ENCODE data around the gene SYNE2.
"Not testable (repeated sequence)": the region's sequence is repeated elsewhere in the genome, so short reads cannot be mapped to it uniquely, and the experiment has no call there.

Gene SYNE2

DNA sequence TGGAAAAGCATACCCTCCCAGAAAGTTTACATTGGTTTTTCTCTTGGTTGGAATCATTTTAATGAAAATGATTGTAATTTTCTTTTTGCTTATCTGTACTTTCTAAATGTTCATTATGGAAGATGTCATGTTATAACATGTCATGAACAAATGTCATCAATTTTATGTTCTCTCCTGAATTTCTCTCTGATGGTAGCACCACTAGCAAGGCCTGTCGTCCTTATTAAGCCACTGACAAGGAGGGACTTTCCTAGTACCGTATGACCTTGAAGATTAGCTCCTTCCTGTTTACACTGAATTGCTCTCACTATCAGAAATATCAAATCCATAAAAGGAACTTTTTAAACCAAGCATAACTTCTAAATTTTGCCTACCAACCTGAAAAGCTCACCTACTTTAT lies 342.4 kb downstream of the SYNE2 start:
- no peak for DNase-seq (ENCODE audit: low spot score)

DNA sequence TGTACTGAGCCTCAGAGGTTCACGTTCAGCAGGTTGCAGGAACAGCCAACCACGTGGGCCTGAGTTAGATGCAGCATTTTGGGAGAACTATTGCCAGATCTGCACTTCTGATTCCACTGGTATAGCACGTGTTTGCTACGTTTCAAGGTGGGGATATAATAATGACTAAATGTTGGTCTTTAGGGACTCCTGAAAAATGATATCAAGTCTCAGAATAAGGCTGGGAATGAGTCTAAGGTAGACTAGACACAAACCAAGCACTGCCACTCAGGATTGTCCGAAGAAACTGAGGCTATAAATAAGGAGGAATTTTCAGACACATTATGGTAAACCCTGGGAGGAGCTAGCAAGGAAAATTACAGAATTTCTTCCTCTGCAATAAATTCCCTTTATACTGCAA lies 343.3 kb downstream of the SYNE2 start:
- DNase-seq (ENCODE audit: low spot score) = no peak

DNA sequence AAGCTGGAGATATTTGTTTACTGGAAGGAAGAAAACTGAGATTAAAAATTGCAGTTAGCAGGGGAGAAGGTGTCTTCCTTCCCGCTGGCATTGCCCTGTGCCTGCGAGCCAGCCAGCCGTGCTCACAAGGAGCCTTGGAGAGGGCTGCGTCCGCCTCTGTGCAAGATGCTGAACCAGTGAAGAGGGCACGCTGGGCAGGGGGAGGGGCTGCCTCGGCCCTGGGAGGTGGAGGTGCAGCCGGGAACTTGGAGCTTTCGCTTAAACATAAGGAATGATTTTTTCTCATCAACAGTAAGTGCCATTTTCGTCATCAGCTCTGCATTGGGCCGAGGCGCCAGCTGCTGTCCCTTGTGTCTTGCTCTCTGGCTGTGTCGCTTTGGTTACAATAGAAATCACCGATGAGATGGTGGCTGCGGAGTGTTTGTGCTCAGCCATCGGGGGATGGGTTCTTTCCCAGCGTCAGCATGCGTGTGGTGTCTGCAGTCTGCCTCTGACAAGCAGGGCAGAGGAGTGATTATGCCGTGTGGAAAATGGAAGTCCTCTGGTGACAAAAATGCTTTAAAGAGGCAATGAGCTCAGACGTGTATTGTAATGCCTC lies 344.1 kb downstream of the SYNE2 start:
- DNase-seq (ENCODE audit: low spot score) = no peak

DNA sequence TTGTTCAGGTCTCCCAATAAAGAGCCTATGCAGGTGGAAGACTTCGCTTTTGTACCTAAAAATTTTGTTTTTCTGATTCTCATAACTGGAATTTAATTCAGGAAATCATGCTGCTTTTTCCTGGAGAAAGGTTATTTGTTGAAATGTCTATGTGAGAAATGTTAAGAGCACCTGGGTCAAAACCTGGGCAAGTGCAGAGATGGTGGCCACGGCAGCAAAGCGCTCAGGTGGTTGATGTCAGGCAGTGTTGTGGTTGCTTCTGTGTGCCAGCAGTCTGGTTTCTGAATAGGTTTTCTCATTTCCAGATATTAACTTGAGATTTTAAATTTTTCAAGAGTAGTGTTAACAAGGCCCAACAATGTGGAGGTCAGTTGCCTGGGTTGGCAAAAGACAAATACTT lies 345.2 kb downstream of the SYNE2 start:
- no peak for DNase-seq (ENCODE audit: low spot score)

DNA sequence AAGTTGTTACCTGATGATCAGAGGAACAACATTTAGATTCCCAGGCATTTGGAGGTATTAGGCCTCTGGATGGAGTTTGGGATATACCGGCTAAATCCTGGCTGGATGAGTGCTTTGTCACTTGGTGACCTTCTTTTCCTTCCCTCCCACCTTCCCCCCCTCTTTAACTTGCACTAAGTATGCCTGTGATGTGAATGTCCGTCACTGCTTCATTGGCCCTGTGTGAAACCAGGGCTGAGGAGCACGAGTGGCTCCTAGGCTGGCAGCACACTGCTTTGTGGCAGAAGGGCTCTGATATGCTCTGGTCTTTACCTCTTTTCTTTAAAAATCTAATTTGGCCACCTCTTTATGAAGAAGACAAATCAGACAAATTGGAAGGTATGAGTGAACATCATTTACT lies 345.7 kb downstream of the SYNE2 start:
- DNase-seq (ENCODE audit: low spot score) = no peak

DNA sequence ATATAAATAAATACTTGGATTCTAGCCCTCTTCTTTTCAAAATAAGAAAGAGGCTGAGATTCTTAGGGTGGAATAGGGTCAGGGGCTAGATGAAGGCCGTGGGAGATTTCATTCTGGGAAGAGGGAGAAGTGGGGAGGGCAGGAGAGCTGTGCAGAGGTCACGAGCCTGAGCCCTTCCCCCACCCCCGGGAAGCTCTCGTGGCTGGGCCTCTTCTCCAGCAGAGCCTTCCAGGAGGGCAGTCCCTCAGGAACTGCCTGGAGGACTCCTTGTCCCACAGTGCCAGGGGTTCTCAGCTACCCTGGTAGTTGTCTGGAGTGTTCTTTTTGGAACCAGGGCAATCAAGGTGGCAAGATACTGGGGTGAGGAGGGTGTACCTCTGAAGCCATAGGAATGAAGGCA lies 347.4 kb downstream of the SYNE2 start:
- no peak for DNase-seq (ENCODE audit: low spot score)

DNA sequence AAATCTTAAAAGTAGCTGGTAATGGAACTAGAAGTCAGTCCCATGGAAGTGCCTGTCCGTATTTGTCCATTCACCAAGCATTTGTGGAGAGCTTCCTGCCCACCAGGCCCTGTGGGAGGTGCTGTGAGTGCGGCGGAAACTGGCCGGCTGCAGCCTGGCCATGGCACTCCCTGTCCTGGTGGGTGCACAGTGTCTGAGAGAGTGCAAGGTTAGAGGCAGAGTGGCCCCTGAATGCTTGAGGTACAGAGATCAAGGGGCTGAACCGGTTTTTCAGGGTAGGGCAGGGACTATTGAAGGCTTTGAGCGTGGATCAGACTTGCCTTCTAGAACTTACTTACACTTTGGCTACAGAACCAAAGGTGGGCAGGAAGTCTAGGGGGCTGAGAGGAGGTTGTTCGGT lies 348.5 kb downstream of the SYNE2 start:
- no peak for DNase-seq (ENCODE audit: low spot score)

DNA sequence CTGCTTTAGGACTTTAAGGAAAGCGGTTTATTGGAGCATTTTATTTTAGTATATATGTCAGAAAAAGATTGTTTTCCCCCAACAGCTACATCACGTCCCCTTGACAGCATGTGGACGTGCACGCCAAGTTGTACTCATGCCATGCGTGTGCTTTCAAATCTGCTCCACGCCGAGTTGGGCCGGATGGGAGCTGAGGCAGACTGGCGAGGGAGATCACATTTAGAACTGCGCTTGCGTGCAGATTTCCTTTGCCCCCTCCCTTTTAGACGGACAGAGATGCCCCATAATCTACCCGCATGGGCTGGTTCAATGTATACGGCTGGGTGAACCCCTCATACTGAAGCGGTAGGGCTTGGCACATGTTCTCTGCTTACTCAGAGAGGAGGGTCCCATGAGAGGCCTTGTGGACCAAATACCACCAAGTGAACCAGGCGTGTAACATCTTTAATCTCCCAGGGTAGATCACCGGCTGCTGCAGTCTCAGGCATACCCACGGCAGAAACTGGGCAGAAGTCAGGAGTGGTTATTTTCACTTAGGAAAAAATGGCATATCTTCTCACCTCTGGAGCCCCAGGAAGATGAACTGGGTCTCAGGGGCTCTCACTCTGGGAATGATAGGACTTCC lies 349.2 kb downstream of the SYNE2 start:
- DNase-seq (ENCODE audit: low spot score) = no peak

DNA sequence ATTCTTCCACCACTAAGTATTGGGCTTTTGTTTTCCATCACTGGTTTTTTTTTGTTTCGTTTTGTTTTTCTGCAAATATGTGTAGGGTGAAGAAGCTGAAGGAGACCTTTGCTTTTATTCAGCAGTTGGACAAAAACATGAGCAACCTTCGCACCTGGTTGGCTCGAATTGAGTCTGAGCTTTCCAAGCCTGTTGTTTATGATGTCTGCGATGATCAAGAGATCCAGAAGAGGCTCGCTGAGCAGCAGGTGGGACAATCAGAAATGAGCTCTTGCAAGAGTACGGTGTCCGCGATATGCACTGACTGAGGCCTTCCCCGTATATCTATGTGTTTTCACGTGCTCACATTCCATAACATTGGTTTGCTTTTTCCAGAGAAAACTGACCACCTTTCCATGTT lies 349.9 kb downstream of the SYNE2 start:
- no peak for DNase-seq (ENCODE audit: low spot score)

DNA sequence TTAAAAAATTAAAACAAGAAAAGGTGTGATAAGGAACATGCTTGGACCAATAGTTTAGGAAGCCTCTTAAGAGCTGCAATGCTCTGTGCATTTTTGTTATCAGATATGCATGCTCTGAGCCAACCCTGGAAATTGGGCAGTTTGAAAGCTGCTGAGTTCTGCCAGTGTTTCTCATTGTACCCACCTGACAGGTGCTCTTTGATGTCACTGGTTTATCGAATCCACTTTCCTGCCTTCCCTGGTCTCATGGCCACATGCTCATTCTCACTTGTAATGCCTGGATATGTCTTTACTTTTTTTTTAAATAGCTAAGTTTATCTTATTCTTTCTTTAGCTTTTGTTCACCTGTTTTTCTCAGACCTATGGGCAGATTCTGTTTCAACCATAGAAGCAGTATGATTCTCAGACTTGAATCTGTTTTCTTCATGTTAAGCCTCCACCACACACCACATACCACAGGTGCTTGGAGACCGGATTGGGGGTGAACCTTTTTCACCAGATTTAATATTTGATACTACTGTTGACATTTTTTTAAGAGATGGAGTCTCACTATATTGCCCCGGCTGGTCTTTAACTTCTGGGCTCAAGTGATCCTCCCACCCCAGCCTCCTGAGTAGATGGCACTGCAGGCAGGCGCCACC lies 350.7 kb downstream of the SYNE2 start:
- DNase-seq (ENCODE audit: low spot score) = no peak

DNA sequence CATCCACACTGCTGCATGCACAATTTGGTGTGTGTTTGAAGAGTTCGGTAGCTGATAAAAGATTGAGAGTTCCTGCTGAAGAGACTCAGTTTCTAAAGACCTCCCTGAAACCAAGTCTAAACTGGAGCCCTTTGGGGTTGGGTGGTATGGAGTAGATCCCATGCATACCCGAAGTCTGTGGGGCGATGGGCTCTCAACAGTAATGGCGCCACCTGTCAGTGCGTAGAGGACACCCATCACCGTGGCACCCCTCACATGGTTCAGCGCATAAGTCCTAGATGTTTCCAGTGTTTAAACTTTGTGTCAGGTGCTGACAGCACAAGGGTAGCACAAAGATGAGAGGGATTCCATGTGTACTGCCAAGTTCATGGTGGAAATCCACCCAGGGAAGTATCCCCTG lies 355.5 kb downstream of the SYNE2 start:
- no peak for DNase-seq (ENCODE audit: low spot score)

DNA sequence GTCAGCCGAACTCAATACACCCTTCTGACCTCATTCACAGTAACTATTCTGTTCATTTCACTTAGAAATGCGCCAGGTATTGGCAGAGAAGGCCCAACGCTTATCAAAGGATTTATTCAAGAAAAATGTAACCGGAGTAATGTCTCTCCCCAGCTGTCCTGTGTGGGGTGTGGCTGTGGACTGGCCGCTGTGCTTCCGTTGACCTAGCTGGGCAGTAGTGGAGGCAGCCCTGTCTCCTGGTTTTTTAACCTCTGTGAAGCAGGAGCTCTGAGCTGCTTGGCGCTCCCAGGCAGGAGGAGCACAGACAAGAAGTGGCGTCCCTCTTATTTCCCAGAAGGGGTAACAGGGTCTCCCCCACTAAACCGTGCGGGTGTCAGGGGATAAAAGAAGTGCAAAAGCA lies 356.2 kb downstream of the SYNE2 start:
- no peak for DNase-seq (ENCODE audit: low spot score)

DNA sequence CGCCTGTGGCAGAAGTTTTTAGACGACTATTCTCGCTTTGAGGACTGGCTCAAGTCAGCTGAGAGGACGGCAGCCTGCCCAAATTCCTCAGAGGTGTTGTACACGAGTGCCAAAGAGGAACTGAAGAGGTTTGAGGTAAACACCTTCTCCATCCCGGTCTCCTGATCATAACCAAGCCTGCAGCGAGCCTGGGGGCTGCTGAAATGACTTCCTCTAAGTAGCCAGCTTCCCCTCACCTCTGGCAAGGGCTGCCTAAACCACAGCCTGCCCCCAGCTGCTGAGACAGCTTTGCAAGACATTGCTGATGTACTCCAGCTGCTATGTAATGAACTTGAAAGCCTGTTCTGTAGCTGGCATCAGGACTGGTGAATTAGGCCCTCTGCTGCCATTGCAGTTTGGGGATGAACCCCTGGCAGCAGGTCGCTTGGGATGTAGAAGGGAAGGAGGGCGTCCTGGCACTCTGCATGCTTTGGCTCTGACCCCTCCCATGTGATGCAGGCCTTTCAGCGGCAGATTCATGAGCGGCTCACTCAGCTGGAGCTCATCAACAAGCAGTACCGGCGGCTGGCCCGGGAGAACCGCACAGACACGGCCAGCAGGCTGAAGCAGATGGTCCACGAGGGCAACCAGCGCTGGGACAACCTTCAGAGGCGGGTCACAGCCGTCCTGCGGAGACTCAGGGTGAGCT lies 356.8 kb downstream of the SYNE2 start:
- no peak for DNase-seq (ENCODE audit: low spot score)

DNA sequence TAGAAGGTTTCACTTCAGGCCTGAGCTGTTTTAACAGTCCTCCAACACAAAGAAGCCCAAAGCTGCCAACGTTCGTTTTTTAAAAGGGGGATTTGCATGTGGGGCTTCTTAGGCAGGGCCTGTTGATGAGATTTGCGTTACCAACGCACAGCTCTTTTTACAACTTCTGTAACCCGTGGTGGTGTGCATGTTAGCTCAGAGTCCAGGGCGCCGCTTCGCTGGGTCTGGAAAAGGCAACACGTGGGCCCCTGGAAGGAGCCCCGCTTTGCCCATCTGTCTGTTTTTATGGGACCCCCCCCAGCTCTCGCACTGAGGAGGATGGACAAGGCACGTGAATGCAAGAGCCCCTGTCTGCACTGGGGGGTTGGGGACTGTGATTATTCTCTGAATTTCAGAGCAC lies 357.4 kb downstream of the SYNE2 start:
- no peak for DNase-seq (ENCODE audit: low spot score)

DNA sequence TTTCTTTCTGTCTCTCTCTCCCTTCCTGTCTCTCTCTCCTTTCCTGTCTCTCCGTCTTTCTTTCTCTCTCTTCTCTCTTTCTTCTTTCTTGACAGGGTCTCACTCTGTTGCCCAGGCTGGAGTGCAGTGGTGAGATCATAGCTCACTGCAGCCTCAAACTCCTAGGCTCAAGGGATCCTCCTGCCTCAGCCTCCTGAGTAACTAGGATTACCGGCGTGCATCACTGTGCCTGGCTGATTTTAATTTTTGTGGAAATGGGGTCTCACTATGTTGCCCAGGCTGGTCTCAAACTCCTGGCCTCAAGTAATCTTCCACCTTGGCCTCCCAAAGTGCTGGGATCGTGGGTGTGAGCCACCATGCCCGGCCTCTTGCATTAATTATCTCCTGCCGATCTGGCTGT lies 358.1 kb downstream of the SYNE2 start:
- DNase-seq (ENCODE audit: low spot score) = not testable (repeated sequence)

DNA sequence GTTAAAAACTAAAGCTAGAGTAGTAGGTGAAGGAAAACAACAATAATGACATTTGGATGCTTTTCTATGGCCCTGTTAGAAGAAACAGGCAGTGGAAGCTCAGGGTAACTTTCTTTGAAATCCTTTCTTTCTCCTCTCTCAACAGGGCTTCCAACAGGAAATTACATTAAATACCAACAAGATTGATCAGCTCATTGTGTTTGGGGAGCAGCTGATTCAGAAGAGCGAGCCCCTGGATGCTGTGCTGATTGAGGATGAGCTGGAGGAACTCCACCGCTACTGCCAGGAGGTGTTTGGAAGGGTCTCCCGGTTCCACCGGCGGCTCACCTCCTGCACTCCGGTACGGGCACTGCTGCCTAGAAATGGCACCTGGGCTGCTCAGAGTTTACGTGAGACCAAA lies 359.9 kb downstream of the SYNE2 start:
- no peak for DNase-seq (ENCODE audit: low spot score)

DNA sequence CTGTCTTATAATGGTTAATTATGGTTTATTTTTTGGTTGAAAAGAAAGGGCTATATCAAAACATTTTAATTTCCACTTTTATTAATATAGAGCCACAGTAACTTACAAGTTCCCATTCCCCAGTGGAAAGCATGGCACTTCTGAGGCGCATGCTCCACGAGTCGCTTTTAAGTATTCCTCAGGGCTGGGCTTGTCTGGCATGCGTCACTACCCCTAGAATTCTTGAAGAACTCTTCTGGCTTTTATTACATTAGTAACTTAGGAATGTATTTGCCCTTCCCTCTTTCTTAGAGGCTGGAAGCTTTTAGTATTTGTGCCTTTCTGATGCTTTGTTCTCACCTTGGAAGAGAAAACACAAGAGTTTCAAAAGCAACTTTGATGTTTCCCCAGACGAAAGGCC lies 360.3 kb downstream of the SYNE2 start:
- DNase-seq (ENCODE audit: low spot score) = no peak

DNA sequence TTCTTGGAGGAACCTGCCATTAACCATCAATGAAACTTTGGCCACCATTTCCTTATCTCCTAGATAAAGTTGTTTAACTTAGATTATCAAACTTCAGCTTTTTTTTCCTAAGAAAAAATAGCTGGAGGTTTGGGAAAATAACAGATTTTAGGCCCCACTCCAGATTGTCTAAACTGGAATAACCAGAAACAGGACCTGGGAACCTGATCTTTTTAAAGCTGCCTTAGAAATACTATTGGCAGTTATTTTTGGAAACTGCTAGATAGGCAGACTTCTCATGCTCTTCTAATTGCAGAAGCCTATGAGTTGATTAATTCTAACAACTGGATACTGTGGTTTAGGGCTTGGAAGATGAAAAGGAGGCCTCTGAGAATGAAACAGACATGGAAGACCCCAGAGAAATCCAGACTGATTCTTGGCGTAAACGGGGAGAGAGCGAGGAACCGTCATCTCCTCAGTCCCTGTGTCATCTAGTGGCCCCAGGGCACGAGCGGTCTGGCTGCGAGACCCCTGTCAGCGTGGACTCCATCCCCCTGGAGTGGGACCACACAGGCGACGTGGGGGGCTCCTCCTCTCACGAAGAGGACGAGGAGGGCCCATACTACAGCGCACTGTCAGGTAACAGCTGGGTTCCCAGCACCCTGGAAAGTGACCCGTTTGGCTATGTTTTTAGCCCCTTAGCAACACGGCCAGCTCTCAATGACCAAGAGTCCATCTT lies 361.2 kb downstream of the SYNE2 start:
- DNase-seq (ENCODE audit: low spot score) = no peak

DNA sequence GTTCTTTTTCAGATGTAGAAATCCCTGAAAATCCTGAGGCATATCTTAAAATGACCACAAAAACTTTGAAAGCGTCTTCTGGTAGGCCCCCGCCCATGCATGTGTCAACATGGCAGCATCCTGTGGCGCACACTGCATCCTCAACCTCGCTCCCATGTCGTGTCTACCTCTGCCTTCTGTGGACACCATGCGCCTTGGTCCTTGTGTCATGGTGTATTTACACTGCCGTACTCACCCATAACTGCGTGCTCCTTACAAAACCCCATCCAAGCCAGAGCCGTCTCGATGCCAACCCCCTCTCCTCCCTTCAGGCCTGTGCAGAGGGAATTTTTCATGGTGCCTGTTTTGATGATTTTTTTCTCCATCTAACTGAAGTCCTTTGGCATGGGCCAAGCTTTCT lies 362.5 kb downstream of the SYNE2 start:
- DNase-seq (ENCODE audit: low spot score) = no peak

DNA sequence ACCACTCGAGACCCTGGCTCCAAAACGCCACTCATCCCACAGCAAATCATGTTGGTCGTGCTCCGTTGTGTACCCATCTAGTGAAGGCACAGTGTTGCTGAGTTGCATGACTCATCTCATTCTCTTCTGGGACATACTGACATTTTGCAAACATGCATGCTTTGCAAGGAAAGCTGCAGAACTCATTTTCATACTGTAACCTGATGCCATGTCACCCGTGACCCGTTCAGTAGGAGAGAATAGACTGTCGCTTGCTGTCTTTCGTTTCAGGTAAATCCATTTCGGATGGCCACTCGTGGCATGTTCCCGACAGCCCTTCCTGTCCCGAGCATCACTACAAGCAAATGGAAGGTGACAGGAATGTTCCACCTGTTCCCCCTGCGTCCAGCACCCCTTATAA lies 363.2 kb downstream of the SYNE2 start:
- DNase-seq (ENCODE audit: low spot score) = no peak

DNA sequence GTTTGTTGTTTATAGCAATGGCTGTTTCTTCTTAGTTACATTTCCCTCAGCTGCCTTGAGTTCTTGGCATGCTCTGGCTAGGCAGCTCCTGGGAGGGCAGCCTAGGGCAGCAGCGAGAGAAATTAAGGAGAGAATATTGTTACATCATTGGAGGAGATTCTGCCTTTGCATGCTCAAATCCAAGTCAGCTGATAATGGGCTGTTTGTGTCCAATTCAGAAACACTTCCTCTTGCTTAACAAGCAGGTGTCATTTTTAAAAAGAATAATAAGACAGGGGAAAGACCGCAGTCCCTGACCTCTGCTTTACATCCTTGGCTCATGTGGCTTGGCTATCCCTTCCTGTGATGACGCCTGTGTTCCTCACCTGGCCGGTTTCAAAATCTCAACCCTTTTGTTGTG lies 364.5 kb downstream of the SYNE2 start:
- DNase-seq (ENCODE audit: low spot score) = no peak

DNA sequence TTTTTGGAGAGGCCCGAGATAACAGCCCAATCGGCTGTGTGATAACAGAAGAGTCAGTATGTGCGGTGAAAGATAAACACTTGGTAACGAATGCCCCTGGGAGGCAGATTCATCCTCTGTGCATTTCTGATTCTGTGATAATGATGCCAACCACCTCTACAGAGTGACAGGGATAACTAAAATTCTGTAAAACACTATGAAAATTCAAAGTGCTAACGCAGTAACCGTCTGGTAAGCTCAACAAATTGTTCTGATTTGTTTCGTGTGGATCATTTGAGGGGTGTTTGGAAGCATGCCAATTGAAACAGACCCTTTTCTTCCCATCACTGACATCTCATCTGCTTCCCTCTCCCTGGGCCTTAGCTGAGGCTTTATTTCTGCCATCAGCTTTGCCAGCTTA lies 365.0 kb downstream of the SYNE2 start:
- DNase-seq (ENCODE audit: low spot score) = no peak
